SK-N-SH (cell line): ENCODE measurements around the gene FAM204A. TPM values are rescaled to one million over a fixed set of nuclear protein-coding genes. Genes with fewer than 3 reads are reported as not detected.

Experiments used
- CTCF ChIA-PET: fragments of 300-600, 350-600 bp; formaldehyde crosslinking; extraction: SDS; loops from one replicate; lab custom pipeline; 2021; lab: Yijun Ruan, JAX
- POLR2A ChIA-PET: fragments of 350-600 bp; sonication (Branson Sonifier 250); formaldehyde crosslinking; extraction: SDS; loops from one replicate; lab custom pipeline; 2020; ENCODE audit warnings: antibody characterized with exemption, inconsistent platforms; lab: Yijun Ruan, JAX
- DNase-seq: peaks from one replicate; pipeline ENCODE4 v3.0.0; 2012
- H2AFZ ChIP-seq: fragments of 200-600 bp; sonication (generic); 2 replicates; pipeline ENCODE4 v1.8.1; 2016; ENCODE audit warnings: antibody characterized with exemption, mild to moderate bottlenecking, low read depth
- H3F3A ChIP-seq: fragments of 200-600 bp; sonication (generic); replicated peaks from 2 replicates; pipeline ENCODE3; 2016; ENCODE audit warnings: antibody characterized with exemption, mild to moderate bottlenecking; ENCODE audit not compliant: insufficient read depth
- H3K27ac ChIP-seq, 2 experiments: fragments of 200-500 bp in 1 of 2; fragments of 200-600 bp in 1 of 2; sonication (Bioruptor generic) in 1 of 2; sonication (generic), shearing (Covaris generic) in 1 of 2; 2 replicates each; pipeline versions ENCODE4 v1.5.1 to v1.6.1; 2014 to 2016; ENCODE audit warnings: low read depth in 2 of 2, inconsistent platforms in 1 of 2, low read length in 1 of 2, mild to moderate bottlenecking in 1 of 2, mixed read lengths in 1 of 2
- H3K27me3 ChIP-seq: fragments of 200-600 bp; sonication (generic), shearing (Covaris generic); 2 replicates; pipeline ENCODE4 v1.6.1; 2016; ENCODE audit warnings: mixed run types; ENCODE audit not compliant: insufficient read depth
- H3K36me3 ChIP-seq, 2 experiments: fragments of 200-500 bp in 1 of 2; fragments of 200-600 bp in 1 of 2; sonication (Bioruptor generic) in 1 of 2; sonication (generic) in 1 of 2; replicated peaks in 1 of 2; 2 replicates each; pipeline versions ENCODE3 to v1.5.1; 2014 to 2016; ENCODE audit warnings: low read length in 1 of 2, mild to moderate bottlenecking in 1 of 2; ENCODE audit not compliant: insufficient read depth in 2 of 2, control insufficient read depth in 1 of 2
- H3K4me1 ChIP-seq, 2 experiments: fragments of 200-500 bp in 1 of 2; fragments of 200-600 bp in 1 of 2; sonication (Bioruptor generic) in 1 of 2; sonication (generic), shearing (Covaris generic) in 1 of 2; 2 replicates each; pipeline versions ENCODE4 v1.5.1 to v1.6.1; 2014 to 2016; ENCODE audit warnings: low read depth in 1 of 2, low read length in 1 of 2, mixed run types in 1 of 2; ENCODE audit not compliant: insufficient read depth in 2 of 2, control insufficient read depth in 1 of 2
- H3K4me2 ChIP-seq: fragments of 200-600 bp; sonication (generic), shearing (Covaris generic); 2 replicates; pipeline ENCODE4 v1.6.1; 2017; ENCODE audit warnings: mixed run types
- H3K4me3 ChIP-seq, 2 experiments: fragments of 200-500 bp in 1 of 2; fragments of 200-600 bp in 1 of 2; sonication (Bioruptor generic) in 1 of 2; sonication (generic), shearing (Covaris generic) in 1 of 2; 2 replicates each; pipeline versions ENCODE4 v1.5.1 to v1.8.1; 2014 to 2016; ENCODE audit warnings: low read depth in 2 of 2, inconsistent platforms in 1 of 2, low read length in 1 of 2, mild to moderate bottlenecking in 1 of 2, mixed read lengths in 1 of 2, moderate library complexity in 1 of 2
- H3K79me2 ChIP-seq: fragments of 200-600 bp; sonication (generic); 2 replicates; pipeline ENCODE4 v1.8.1; 2017; ENCODE audit warnings: mild to moderate bottlenecking; ENCODE audit not compliant: insufficient read depth
- H3K9ac ChIP-seq: fragments of 200-600 bp; sonication (generic); 2 replicates; pipeline ENCODE4 v1.6.1; 2017; ENCODE audit warnings: mixed run types
- H3K9me2 ChIP-seq: fragments of 200-600 bp; sonication (generic); 2 replicates; pipeline ENCODE4 v1.6.1; 2017; ENCODE audit warnings: mixed run types
- H3K9me3 ChIP-seq: fragments of 200-600 bp; sonication (generic); 2 replicates; pipeline ENCODE4 v1.6.1; 2017; ENCODE audit warnings: mixed run types, mild to moderate bottlenecking, moderate library complexity
- H4K20me1 ChIP-seq: fragments of 200-600 bp; sonication (generic); 2 replicates; pipeline ENCODE4 v1.6.1; 2017; ENCODE audit warnings: mild to moderate bottlenecking, mixed run types; ENCODE audit not compliant: insufficient read depth
- ELF1 ChIP-seq: IDR thresholded peaks from 2 replicates; pipeline ENCODE4 v1.4.0; 2012
- FOXM1 ChIP-seq: IDR thresholded peaks from 2 replicates; pipeline ENCODE4 v1.4.0; 2012; ENCODE audit warnings: low read depth, mild to moderate bottlenecking
- GABPA ChIP-seq: IDR thresholded peaks from 2 replicates; pipeline ENCODE4 v1.4.0; 2012; ENCODE audit warnings: low read depth, mild to moderate bottlenecking
- GATA2 ChIP-seq: sonication (generic); formaldehyde crosslinking; IDR thresholded peaks from 2 replicates; pipeline ENCODE4 v1.5.0; 2020; ENCODE audit warnings: mild to moderate bottlenecking, missing genetic modification reagents
- JUND ChIP-seq: IDR thresholded peaks from 2 replicates; pipeline ENCODE4 v1.4.0; 2012
- MEF2A ChIP-seq: IDR thresholded peaks from 2 replicates; pipeline ENCODE4 v1.4.0; 2012; ENCODE audit warnings: low read depth, borderline replicate concordance
- MXI1 ChIP-seq: IDR thresholded peaks from 2 replicates; pipeline ENCODE4 v1.6.1; 2012; ENCODE audit warnings: mild to moderate bottlenecking, low read depth, low read length, improper control_type of control experiment
- POLR2AphosphoS5 ChIP-seq: IDR thresholded peaks from 2 replicates; pipeline ENCODE4 v1.6.1; 2012; ENCODE audit warnings: low read depth, low read length
- RCOR1 ChIP-seq: fragments of 150-350 bp; IDR thresholded peaks from 2 replicates; pipeline ENCODE4 v1.6.1; 2017; ENCODE audit warnings: antibody characterized with exemption, low read length
- RFX5 ChIP-seq: IDR thresholded peaks from 2 replicates; pipeline ENCODE4 v1.6.1; 2012; ENCODE audit warnings: mild to moderate bottlenecking, improper control_type of control experiment, low read length
- TAF1 ChIP-seq: IDR thresholded peaks from 2 replicates; pipeline ENCODE4 v1.6.1; 2012; ENCODE audit warnings: low read depth, mild to moderate bottlenecking, low read length, moderate library complexity, borderline replicate concordance
- TCF12 ChIP-seq: IDR thresholded peaks from 2 replicates; pipeline ENCODE4 v1.4.0; 2012
- TEAD4 ChIP-seq: IDR thresholded peaks from 2 replicates; pipeline ENCODE4 v1.4.0; 2012; ENCODE audit warnings: mild to moderate bottlenecking, borderline replicate concordance; ENCODE audit not compliant: insufficient read depth
- WGBS: methylation state at CpG from one replicate; pipeline ENCODE4 v1.1.6; 2017; ENCODE audit warnings: low lambda C conversion rate; 5-methylcytosine and 5-hydroxymethylcytosine counted together
- polyA plus RNA-seq, 3 experiments: library from polyadenylated mRNA; depleted of rRNA; stranded (reverse); fragments of >200 nt; gene quantifications; 2 replicates each; pipeline ENCODE4 v1.2.3, GENCODE V29; 2012
- TF ChIP-seq, protein P1 (sequence below): IDR thresholded peaks from 2 replicates; pipeline ENCODE4 v1.4.0; 2012; ENCODE audit warnings: low read depth, borderline replicate concordance
- TF ChIP-seq, protein P2 (sequence below): IDR thresholded peaks from 2 replicates; pipeline ENCODE4 v1.4.0; 2012; ENCODE audit warnings: low read depth
- TF ChIP-seq, protein P3 (sequence below): fragments of 150-350 bp; IDR thresholded peaks from 2 replicates; pipeline ENCODE4 v1.6.1; 2017; ENCODE audit warnings: antibody characterized with exemption, low read length, low read depth, borderline replicate concordance
- TF ChIP-seq, protein P4 (sequence below): fragments of 150-350 bp; IDR thresholded peaks from 2 replicates; pipeline ENCODE4 v1.6.1; 2016; ENCODE audit warnings: mild to moderate bottlenecking, low read depth, low read length
- TF ChIP-seq, protein P5 (sequence below): IDR thresholded peaks from 2 replicates; pipeline ENCODE4; 2012

FAM204A gene
- polyA plus RNA-seq, 1 of the 3 experiments (the other 2 are of a cell fraction): 10.8 TPM

DNA sequence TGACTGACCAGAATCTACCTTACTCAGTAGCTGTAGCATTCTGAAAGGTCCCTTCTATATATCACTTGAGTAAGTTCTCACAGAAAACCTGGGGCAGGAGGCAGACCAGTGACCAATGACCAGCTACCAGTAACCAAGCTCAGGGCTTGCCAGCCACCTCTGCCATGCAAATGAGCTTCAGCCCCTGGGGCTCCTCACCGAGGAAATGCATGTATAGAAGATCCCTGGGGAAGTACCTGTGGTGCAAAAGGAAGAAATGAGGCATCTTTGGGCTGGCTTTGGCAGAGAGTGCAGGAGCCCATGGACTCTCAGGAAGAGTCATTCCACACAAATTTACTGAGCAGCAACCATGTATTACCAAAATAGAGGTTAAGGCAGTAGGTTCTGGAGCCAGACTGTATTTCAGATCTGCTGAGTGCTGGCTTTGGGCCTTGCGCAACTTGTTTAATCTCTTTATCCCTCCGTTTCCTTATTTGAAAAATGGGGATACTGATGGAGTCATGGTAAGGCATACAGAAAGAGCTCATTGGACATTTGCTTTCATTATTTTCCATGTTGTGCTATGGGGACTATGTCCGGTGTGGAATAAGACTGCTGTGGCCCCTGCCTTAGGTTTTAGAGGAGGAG lies 41.1 kb upstream of the FAM204A start:
- H3K4me3 ChIP-seq: no peak overlapping the region
- no peak overlapping the region for H3K9ac ChIP-seq
- H3K36me3 ChIP-seq: no peaks in the 10 kb centered on the region
- ChIA-PET CTCF (interaction anchor here (2.0 kb wide), 1 partner anchor 22 kb away, joined by 5 read pairs; no protein-coding TSS in a partner anchor), POLR2A (no interaction called here)
- H4K20me1 ChIP-seq: no peaks in the 10 kb centered on the region
- H3K9me3 ChIP-seq: no peaks in the 10 kb centered on the region
- no peaks in the 10 kb centered on the region for H3F3A ChIP-seq
- H3K4me2 ChIP-seq: no peak overlapping the region
- H3K9me2 ChIP-seq: no peaks in the 10 kb centered on the region
- H3K27me3 ChIP-seq: no peaks in the 10 kb centered on the region
- H3K27ac ChIP-seq: no peak overlapping the region
- 42% methylated on average over 4 of the region's 4 CpGs for WGBS
- no peak overlapping the region for H2AFZ ChIP-seq
- no peaks in the 10 kb centered on the region for H3K79me2 ChIP-seq
- no peak for DNase-seq
- TF ChIP-seq, protein P1, sequence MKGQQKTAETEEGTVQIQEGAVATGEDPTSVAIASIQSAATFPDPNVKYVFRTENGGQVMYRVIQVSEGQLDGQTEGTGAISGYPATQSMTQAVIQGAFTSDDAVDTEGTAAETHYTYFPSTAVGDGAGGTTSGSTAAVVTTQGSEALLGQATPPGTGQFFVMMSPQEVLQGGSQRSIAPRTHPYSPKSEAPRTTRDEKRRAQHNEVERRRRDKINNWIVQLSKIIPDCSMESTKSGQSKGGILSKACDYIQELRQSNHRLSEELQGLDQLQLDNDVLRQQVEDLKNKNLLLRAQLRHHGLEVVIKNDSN: no peak
- TF ChIP-seq, protein P2, sequence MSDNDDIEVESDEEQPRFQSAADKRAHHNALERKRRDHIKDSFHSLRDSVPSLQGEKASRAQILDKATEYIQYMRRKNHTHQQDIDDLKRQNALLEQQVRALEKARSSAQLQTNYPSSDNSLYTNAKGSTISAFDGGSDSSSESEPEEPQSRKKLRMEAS: no peak
- TF ChIP-seq, protein P3, sequence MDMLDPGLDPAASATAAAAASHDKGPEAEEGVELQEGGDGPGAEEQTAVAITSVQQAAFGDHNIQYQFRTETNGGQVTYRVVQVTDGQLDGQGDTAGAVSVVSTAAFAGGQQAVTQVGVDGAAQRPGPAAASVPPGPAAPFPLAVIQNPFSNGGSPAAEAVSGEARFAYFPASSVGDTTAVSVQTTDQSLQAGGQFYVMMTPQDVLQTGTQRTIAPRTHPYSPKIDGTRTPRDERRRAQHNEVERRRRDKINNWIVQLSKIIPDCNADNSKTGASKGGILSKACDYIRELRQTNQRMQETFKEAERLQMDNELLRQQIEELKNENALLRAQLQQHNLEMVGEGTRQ: no peak
- TF ChIP-seq, protein P4, sequence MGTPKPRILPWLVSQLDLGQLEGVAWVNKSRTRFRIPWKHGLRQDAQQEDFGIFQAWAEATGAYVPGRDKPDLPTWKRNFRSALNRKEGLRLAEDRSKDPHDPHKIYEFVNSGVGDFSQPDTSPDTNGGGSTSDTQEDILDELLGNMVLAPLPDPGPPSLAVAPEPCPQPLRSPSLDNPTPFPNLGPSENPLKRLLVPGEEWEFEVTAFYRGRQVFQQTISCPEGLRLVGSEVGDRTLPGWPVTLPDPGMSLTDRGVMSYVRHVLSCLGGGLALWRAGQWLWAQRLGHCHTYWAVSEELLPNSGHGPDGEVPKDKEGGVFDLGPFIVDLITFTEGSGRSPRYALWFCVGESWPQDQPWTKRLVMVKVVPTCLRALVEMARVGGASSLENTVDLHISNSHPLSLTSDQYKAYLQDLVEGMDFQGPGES: no peak
- TF ChIP-seq POLR2AphosphoS5 (no peak), RCOR1 (no peak), FOXM1 (no peak), GABPA (no peak), TEAD4 (no peak), RFX5 (no peak), MXI1 (no peak), GATA2 (no peak), TCF12 (no peak), JUND (no peak), MEF2A (no peak), ELF1 (no peak), TAF1 (no peak)
- TF ChIP-seq, protein P5, sequence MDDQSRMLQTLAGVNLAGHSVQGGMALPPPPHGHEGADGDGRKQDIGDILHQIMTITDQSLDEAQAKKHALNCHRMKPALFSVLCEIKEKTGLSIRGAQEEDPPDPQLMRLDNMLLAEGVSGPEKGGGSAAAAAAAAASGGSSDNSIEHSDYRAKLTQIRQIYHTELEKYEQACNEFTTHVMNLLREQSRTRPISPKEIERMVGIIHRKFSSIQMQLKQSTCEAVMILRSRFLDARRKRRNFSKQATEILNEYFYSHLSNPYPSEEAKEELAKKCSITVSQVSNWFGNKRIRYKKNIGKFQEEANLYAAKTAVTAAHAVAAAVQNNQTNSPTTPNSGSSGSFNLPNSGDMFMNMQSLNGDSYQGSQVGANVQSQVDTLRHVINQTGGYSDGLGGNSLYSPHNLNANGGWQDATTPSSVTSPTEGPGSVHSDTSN: no peak
- no peaks in the 10 kb centered on the region for H3K4me1 ChIP-seq
